Stimulated activated CD8-positive, alpha-beta memory T cell treated with anti-CD3 and anti-CD28 coated beads, Interleukin-7, amount 100 ng/mL, for 1 hour (primary cell): ENCODE data around the gene MMP7.

ENCODE experiments used
- DNase-seq, 2 donors: peaks; one replicate each; pipeline ENCODE4 v3.0.0-alpha.2; 2020; ENCODE audit warnings: low read depth in 2 of 2

MMP7 gene

GRCh38 chr11:102494216-102494615 lies 36.3 kb downstream of the MMP7 start:
- DNase-seq, result no peak

GRCh38 chr11:102493524-102493923 lies 37.0 kb downstream of the MMP7 start:
- DNase-seq, result no peak

DNA sequence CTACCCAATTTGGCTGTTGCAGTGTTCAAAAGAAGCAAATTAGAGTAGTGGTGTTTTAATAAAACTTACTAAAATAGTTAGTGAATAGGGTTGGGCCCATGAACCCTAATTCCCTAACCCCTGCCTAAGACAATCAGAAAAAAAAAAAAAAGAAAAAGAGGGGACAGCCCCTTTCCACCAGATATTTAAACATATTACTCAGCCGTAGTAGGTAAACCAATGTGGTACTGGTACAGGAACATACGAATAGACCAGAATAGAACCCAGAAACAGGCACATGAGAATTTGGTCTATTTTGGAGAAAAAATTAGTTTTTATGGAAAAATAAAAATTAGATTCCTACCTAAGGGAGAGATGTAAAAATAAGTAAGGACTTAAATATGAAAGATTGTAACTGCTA lies 38.6 kb downstream of the MMP7 start:
- DNase-seq, result no peak

DNA sequence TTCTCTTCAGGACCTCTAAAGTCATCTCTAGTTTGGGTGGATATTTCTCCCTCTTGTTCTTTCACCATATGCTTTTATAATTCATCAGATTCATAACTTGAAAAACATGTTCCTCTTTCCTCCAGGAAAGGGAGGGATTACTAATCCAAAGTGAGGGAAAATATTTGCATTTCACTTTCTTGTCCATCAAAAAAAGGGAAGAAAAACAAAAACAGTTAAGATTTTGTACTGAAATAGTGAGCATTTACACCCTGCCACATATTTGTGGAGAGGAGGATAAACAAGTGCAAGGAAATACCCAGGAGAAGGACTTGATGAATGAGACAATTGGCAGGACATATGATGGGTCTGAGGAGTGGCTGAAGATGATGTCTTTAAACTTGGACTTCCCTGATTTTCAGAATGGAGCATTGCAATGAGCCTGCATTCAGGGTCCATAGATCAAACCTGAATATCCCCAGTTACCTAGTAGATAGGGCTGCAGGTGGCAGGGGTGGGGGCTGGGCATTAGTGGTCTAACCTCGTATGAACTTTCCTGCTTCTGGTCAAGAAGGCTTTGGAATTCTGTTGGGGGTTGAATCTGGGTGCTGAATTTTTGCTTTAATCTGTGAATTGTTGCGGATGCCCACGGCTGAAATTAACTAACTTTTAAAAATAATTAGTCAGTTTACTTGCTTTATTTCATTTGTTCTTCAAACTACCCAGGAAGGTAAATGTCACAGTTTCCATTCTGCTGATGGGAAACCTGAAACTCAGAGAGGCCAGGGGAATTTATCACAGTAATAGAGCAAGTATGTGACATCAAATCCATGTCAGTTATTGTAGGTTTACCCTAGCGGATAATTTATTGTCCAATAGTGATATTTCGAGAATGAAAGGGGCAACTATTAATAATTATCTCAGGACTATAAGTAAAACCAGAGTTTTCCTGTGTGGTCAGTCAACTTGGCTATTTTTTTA lies 41.1 kb downstream of the MMP7 start:
- DNase-seq, result no peak

DNA sequence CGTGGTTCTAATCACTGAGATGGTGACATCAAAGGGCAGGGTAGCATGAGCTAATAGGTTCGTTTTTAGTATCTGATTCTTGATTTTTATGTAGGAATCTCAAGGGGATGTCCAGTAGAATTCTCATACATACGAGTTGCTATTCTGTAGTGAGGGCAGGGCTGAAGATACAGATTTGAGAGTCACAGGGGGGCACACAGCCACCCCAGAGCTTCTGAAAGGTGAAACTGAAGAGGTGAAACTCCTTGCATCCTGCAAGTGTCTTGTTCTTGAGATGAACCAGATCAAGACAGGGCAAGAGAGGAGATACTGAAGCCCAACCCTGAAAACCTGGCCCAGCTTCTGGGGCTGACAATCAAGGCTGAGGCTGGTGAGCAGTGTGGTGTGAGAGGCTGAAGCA lies 42.3 kb downstream of the MMP7 start:
- DNase-seq, result no peak

DNA sequence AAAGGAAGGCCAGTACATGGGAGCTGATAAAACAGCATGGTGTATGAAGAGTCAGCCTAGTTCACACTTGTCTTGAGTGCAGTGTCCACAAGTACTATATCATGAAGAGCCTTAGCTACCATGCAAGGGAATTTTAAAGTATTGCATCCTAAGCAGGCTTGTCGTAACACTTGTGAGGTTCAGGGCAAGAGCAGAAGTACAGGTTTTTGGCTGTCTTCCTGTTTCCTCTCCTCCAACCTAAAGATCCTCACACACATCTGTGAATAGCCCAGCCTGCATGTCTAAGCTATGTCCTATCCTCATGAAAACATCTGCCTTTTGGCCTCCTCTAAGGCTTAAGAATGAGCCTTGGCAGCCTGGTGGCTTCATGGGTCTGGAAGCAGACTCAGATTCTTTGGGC lies 43.3 kb downstream of the MMP7 start:
- no peak for DNase-seq

DNA sequence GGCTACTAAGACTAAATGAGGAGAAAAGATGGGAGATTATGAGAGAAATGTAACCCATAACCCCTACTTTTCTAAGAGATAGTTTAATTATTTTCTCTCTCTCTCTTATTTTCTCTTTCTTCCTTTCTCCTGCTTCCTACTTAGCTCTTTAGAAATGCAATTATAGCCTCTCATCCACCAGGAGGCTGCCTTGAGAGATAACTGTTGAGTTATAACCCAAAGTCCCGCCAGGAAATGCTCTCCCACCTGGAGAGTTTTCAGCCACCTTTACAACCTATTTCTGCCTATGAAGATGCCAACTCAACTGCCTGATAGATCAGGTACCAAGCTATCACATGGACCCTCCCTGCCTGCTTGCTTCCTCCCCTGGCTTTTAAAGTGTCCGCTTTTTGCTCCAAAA lies 44.0 kb downstream of the MMP7 start:
- no peak for DNase-seq

DNA sequence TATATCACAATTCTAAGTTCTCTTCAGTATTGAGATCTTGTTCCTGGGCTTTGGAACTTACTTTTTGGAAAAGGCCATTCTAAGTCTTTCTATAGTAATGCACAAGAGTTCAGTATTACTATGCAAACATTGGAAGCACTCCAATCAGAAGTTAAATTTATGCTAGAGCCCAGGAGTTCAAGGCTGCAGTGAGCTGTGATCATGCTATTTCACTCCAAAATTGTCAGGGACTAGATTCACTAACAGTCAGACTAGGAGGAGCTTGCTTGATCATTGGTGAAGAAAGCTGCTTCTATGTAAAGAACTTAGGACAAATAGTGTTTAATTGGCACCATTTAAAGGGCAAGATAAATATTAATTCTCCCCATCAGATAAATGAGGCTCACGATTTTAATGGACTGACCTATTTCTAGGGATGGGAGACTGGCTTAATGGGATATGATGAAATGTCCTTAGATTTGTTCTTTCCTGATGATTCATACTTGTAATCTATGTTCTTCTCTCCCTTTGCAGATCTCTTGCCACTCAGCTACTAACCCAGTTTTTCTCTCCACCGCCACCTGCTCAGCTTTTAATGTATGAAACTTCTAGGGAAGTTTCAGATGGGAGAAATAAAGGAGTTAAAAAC lies 45.3 kb downstream of the MMP7 start:
- DNase-seq, result no peak

DNA sequence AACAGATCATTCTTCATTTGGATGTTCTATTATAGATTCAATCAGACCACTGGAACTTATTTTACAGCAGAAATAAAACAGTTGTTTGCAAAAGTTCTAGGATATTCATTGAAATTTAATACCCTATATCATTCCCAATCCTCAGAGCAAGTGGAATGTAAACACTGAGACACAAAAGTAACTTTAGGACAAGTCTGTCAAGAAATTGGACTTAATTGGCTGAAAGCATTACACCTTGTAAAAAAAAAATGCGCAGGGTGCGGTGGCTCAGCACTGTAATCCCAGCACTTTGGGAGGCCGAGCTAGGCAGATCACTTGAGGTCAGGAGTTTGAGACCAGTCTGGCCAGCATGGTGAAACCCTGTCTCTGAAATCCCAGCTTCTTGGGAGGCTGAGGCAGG lies 48.1 kb downstream of the MMP7 start:
- DNase-seq, result no peak

DNA sequence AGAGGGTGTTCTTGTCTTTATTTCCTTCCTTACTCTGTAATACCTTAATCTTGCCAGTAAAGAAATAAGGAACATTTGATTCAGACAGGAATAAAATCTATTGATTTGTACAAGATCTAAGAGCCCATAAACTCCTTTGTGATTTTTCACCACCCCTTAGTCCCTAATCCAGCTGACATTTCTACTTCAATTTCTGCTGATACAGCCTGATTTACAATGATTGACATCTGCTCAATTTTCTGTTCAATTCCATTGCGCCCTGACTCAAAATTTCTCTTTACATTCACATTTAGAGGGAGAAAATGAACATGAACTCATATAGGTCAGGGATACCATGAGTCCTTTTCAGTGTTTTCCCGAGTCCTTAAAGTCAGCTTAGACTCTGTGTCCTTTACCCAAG lies 50.8 kb downstream of the MMP7 start:
- no peak for DNase-seq

DNA sequence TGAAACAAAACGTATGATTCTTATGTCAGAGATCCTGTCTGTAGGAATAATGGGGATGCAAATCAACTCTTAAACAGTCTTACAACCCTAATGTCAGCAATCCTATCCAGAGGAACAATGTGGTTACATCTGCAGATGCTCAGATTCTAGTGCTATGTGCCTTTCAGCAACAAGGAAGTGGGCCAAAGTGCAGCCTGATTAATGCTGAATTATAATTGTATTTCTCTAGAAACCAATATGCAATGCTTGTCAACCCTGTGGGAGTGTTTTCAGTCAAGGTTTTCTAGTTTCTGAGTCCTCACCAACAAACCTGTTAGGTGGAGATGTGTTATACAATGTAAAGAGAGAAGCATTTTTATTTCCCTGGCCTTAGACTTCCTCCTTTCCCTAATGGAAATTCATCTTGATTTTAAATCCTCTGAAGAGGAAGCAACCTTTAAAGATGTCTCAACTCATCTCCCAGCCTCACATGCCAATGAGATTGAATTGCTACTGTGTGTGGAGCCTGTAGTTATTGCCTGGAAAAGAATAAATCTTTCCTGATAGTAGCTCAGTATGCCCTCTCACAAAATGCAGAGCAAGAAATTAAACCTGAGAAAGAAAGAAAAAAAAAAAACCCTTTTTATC lies 51.8 kb downstream of the MMP7 start:
- no peak for DNase-seq

- no peak for DNase-seq
Measured at GRCh38 chr11:102476812-102477211, 53.7 kb downstream of the MMP7 start.

DNA sequence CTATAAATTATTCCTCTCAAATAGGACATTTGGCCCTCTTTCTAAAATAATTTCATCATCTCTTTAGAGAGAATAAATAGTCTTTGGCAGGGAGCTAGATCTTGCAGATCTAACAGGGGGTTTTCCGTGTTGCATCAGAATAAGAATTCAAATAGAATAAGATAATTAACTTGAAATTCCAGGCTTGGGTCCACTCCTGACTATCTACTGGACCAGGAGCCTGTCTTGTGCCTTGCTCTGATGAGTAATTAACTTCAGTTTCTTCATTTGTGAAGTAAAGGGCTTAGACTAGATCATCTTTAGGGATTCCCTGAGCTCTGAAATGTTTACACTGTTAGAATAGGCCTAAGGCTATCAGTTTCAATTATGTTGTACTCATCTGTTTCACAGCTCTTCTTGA lies 54.5 kb downstream of the MMP7 start:
- DNase-seq, result no peak

DNA sequence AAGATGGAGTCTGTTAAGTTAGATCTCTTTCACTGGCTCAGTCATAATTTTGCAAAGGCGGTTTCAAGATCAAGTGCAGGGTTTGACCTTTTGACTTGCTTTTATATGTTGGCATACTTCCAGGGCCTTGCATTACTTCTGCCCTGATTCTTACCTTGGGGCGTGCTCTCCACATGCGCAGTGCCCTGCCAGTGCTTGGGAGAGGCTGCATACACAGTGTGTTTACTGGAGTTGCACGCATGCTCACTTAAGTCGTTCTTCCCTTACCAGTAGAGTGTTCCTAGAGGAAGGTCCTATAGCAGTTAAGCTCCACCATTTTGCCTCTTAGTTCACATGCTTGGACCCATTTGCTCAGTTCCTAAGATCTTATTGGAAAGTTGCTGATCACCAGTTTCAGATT lies 57.0 kb downstream of the MMP7 start:
- no peak for DNase-seq

DNA sequence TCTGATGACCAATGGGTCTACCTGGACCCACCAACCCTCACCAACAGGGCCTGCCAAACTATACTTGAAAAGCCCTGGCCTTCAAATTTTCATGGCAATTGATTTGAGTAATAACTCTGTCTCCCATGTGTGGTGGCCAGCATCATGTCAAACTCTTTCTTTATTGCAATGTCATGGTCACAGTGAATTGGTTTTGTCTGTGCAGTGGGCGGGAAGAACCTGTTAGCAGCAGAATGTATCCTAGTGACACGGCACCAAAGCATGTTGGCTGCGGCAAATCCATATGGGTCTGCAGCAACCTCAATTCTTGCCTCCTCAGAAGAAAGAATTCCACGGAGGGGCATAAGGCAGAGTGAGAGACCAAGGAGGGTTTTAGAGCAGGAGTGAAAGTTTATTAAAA lies 58.4 kb downstream of the MMP7 start:
- no peak for DNase-seq

DNA sequence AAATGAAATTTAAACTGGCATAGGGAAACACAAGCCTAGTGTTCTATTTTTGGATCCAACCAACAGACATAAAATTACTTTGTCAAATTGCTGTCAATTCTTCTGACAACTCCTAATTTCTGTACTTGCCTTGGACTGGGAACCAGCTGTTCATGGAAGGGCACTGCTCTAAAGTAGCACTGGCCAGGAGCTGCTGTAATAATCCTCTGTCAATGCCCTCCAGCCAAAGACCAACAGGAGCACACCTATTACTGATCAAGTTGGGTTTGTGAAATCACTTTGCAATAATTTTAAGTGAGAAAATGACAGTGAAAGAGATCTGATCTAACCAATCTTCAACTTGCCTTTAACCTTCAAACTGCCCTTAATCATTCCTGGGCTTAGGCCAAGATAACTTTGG lies 59.1 kb downstream of the MMP7 start:
- no peak for DNase-seq
